Testis (tissue), 2 donors: ENCODE measurements around the gene TCEA2.

Experiments
- POLR2A ChIP-seq: fragments of 450-650 bp; IDR thresholded peaks from one replicate; pipeline ENCODE4 v1.6.1; 2017; ENCODE audit warnings: antibody characterized with exemption, mild to moderate bottlenecking, moderate library complexity
- TF ChIP-seq, protein P1 (sequence below), 3 experiments: fragments of 450-650 bp in 2 of 3; fragments of 200-600 bp in 1 of 3; sonication (generic) in 1 of 3; IDR thresholded peaks; one replicate each; pipeline ENCODE4 v1.5.1; 2016 to 2019; ENCODE audit warnings: antibody characterized with exemption in 3 of 3, mild to moderate bottlenecking in 2 of 3, moderate library complexity in 1 of 3

DNA sequence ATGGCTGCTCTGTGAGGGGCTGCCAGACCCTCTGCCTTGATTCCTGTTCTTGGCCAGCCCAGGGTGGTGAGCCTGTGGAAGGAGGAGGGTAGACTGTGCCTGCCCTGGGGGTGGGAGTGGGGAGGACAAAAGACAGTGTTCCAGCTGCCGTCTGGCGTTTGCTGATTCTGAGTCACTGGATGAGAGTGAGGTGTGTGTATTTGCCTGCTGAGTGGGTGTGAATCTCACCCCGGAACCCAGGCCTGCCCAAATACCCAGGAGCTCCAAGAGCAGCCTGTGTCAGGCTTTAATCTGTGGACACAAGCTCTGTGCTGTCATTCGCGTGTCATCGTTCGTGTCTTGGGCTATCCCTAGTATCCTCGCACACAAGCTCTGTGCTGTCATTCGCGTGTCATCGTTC lies 23.8 kb downstream of the TCEA2 start:
- TF ChIP-seq, protein P1, sequence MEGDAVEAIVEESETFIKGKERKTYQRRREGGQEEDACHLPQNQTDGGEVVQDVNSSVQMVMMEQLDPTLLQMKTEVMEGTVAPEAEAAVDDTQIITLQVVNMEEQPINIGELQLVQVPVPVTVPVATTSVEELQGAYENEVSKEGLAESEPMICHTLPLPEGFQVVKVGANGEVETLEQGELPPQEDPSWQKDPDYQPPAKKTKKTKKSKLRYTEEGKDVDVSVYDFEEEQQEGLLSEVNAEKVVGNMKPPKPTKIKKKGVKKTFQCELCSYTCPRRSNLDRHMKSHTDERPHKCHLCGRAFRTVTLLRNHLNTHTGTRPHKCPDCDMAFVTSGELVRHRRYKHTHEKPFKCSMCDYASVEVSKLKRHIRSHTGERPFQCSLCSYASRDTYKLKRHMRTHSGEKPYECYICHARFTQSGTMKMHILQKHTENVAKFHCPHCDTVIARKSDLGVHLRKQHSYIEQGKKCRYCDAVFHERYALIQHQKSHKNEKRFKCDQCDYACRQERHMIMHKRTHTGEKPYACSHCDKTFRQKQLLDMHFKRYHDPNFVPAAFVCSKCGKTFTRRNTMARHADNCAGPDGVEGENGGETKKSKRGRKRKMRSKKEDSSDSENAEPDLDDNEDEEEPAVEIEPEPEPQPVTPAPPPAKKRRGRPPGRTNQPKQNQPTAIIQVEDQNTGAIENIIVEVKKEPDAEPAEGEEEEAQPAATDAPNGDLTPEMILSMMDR (IDR thresholded peaks at IDR 0.05), result no peak
- no peak for TF ChIP-seq POLR2A
